H1 (cell line): Measurements from ENCODE around the gene CEP126. TPM values are rescaled to one million over a fixed set of nuclear protein-coding genes. Genes with fewer than 3 reads are reported as not detected.

Experiments used
- CTCF ChIA-PET: fragments of 300-600 bp; sonication (Branson Sonifier 250); formaldehyde crosslinking; loops from one replicate; lab custom pipeline; 2021; ENCODE audit not compliant: partially characterized antibody; lab: Charles Lee
- POLR2A ChIA-PET: fragments of 300-600 bp; sonication (Branson Sonifier 250); formaldehyde crosslinking; loops from one replicate; lab custom pipeline; 2021; ENCODE audit warnings: inconsistent platforms; ENCODE audit not compliant: partially characterized antibody; lab: Charles Lee
- DNase-seq, 2 experiments: peaks; one replicate each; pipeline versions ENCODE4 v3.0.0 to v3.0.0-alpha.2; 2010 to 2022; ENCODE audit warnings: low spot score in 2 of 2, low read depth in 1 of 2, mixed read lengths in 1 of 2
- FAIRE-seq: peaks from 2 replicates; lab custom pipeline; 2011; peaks lifted over from hg19 to GRCh38; lab: Jason Lieb, UNC
- H2AFZ ChIP-seq: 2 replicates; pipeline ENCODE4 v1.8.1; 2012; ENCODE audit warnings: low read length, inconsistent platforms
- H2AK5ac ChIP-seq: 2 replicates; pipeline ENCODE4 v1.6.1; 2013; ENCODE audit warnings: low read depth, low read length
- H2BK120ac ChIP-seq: replicated peaks from 2 replicates; pipeline ENCODE3; 2013; ENCODE audit warnings: low read depth, low read length, inconsistent platforms
- H2BK12ac ChIP-seq: 2 replicates; pipeline ENCODE4 v1.6.1; 2013; ENCODE audit warnings: low read depth, low read length
- H2BK15ac ChIP-seq: 2 replicates; pipeline ENCODE4 v1.6.1; 2013; ENCODE audit warnings: low read length
- H2BK20ac ChIP-seq: 2 replicates; pipeline ENCODE4 v1.6.1; 2013; ENCODE audit warnings: low read length
- H2BK5ac ChIP-seq: 2 replicates; pipeline ENCODE4 v1.6.1; 2013; ENCODE audit warnings: low read depth, low read length
- H3K14ac ChIP-seq: 2 replicates; pipeline ENCODE4 v1.6.1; 2013; ENCODE audit warnings: inconsistent platforms; ENCODE audit not compliant: insufficient read length
- H3K18ac ChIP-seq: 2 replicates; pipeline ENCODE4 v1.6.1; 2013; ENCODE audit warnings: low read length; ENCODE audit errors: extremely low read depth
- H3K23ac ChIP-seq: 2 replicates; pipeline ENCODE4 v1.6.1; 2013; ENCODE audit warnings: inconsistent platforms; ENCODE audit not compliant: insufficient read length
- H3K23me2 ChIP-seq: 2 replicates; pipeline ENCODE4 v1.6.1; 2013; ENCODE audit warnings: low read depth, low read length
- H3K27ac ChIP-seq: 2 replicates; pipeline ENCODE4 v1.6.1; 2011; ENCODE audit warnings: low read depth, low read length, inconsistent platforms
- H3K27me3 ChIP-seq, 4 experiments: replicated peaks in 1 of 4; 1 replicate in 1 of 4; 2 replicates in 3 of 4; pipeline versions ENCODE4 v1.6.1 to v1.8.1; 2011 to 2013; ENCODE audit warnings: low read length in 3 of 4, mild to moderate bottlenecking in 3 of 4, inconsistent platforms in 2 of 4, mixed read lengths in 2 of 4, moderate library complexity in 1 of 4; ENCODE audit not compliant: control insufficient read depth in 3 of 4, insufficient read depth in 3 of 4; ENCODE audit errors: extremely low read depth in 1 of 4
- H3K36me3 ChIP-seq, 4 experiments: 2 replicates each; pipeline versions ENCODE4 v1.6.1 to v1.8.1; 2011 to 2013; ENCODE audit warnings: mild to moderate bottlenecking in 4 of 4, low read length in 3 of 4, moderate library complexity in 2 of 4, control low read depth in 1 of 4, inconsistent platforms in 1 of 4; ENCODE audit not compliant: insufficient read depth in 4 of 4, control insufficient read depth in 2 of 4
- H3K4ac ChIP-seq: replicated peaks from 2 replicates; pipeline ENCODE3; 2013; ENCODE audit warnings: low read length, low read depth, mixed read lengths, inconsistent platforms; ENCODE audit not compliant: insufficient read length
- H3K4me1 ChIP-seq, 4 experiments: replicated peaks in 1 of 4; 1 replicate in 1 of 4; 2 replicates in 3 of 4; pipeline versions ENCODE4 v1.6.1 to v1.8.1; 2011 to 2013; ENCODE audit warnings: low read length in 3 of 4, inconsistent platforms in 2 of 4, mixed read lengths in 1 of 4; ENCODE audit not compliant: insufficient read depth in 4 of 4, control insufficient read depth in 3 of 4
- H3K4me2 ChIP-seq, 2 experiments: 2 replicates each; pipeline versions ENCODE4 v1.6.1 to v1.8.1; 2011 to 2013; ENCODE audit warnings: low read depth in 2 of 2, low read length in 2 of 2, control low read depth in 1 of 2, inconsistent platforms in 1 of 2, mild to moderate bottlenecking in 1 of 2; ENCODE audit not compliant: insufficient read depth in 1 of 2
- H3K4me3 ChIP-seq, 4 experiments: fragments of 200-600, 300-600 bp in 1 of 4; sonication (generic), shearing (Covaris generic), sonication (Bioruptor Twin) in 1 of 4; 2 replicates each; pipeline versions ENCODE4 v1.5.1 to v1.8.1; 2011 to 2016; ENCODE audit warnings: low read length in 4 of 4, low read depth in 3 of 4, control low read depth in 2 of 4, inconsistent platforms in 2 of 4, mild to moderate bottlenecking in 2 of 4, mixed read lengths in 1 of 4, moderate library complexity in 1 of 4; ENCODE audit not compliant: insufficient read depth in 2 of 4; ENCODE audit errors: extremely low read depth in 1 of 4
- H3K56ac ChIP-seq: replicated peaks from 2 replicates; pipeline ENCODE3; 2013; ENCODE audit warnings: low read depth, mild to moderate bottlenecking, mixed read lengths, low read length, inconsistent platforms; ENCODE audit not compliant: insufficient read length
- H3K79me1 ChIP-seq: 2 replicates; pipeline ENCODE4 v1.6.1; 2013; ENCODE audit warnings: low read depth, low read length, control low read depth
- H3K79me2 ChIP-seq, 2 experiments: 2 replicates each; pipeline versions ENCODE4 v1.6.1 to v1.8.1; 2012 to 2013; ENCODE audit warnings: low read length in 2 of 2, mild to moderate bottlenecking in 2 of 2, inconsistent platforms in 1 of 2; ENCODE audit not compliant: insufficient read depth in 2 of 2, control insufficient read depth in 1 of 2
- H3K9ac ChIP-seq, 4 experiments: replicated peaks in 1 of 4; 1 replicate in 1 of 4; 2 replicates in 3 of 4; pipeline versions ENCODE4 v1.6.1 to v1.8.1; 2011 to 2013; ENCODE audit warnings: low read depth in 3 of 4, low read length in 3 of 4, control low read depth in 2 of 4, mild to moderate bottlenecking in 2 of 4, moderate library complexity in 2 of 4, inconsistent platforms in 1 of 4; ENCODE audit errors: extremely low read depth in 1 of 4
- H3K9me3 ChIP-seq, 2 experiments: 2 replicates each; pipeline versions ENCODE4 v1.6.1 to v1.8.1; 2012 to 2013; ENCODE audit warnings: mild to moderate bottlenecking in 2 of 2, moderate library complexity in 2 of 2, control low read depth in 1 of 2, inconsistent platforms in 1 of 2, low read depth in 1 of 2, low read length in 1 of 2, mixed read lengths in 1 of 2; ENCODE audit not compliant: insufficient read depth in 2 of 2
- H4K20me1 ChIP-seq, 2 experiments: replicated peaks in 1 of 2; 2 replicates each; pipeline versions ENCODE3 to v1.8.1; 2011 to 2013; ENCODE audit warnings: inconsistent platforms in 2 of 2, low read length in 2 of 2, mild to moderate bottlenecking in 1 of 2; ENCODE audit not compliant: insufficient read depth in 2 of 2, control insufficient read depth in 1 of 2
- H4K5ac ChIP-seq: 2 replicates; pipeline ENCODE4 v1.6.1; 2013; ENCODE audit warnings: low read length, low read depth, mixed read lengths, inconsistent platforms; ENCODE audit not compliant: insufficient read length
- H4K8ac ChIP-seq: 2 replicates; pipeline ENCODE4 v1.8.0; 2013; ENCODE audit warnings: mild to moderate bottlenecking, moderate library complexity, low read length, inconsistent platforms; ENCODE audit not compliant: insufficient read depth; ENCODE audit errors: extremely low read depth
- H4K91ac ChIP-seq: replicated peaks from 2 replicates; pipeline ENCODE3; 2013; ENCODE audit warnings: low read length, mixed read lengths, inconsistent platforms; ENCODE audit not compliant: insufficient read length
- EZH2 ChIP-seq: fragments of 200-600 bp; sonication (generic); IDR thresholded peaks from 2 replicates; pipeline ENCODE4 v1.7.1; 2012; ENCODE audit warnings: low read depth, mild to moderate bottlenecking, moderate library complexity, low read length, inconsistent platforms; ENCODE audit not compliant: severe bottlenecking
- GTF2F1 ChIP-seq: IDR thresholded peaks from 2 replicates; pipeline ENCODE4 v1.6.1; 2012; ENCODE audit warnings: low read depth, low read length, improper control_type of control experiment, borderline replicate concordance
- HDAC6 ChIP-seq: IDR thresholded peaks from one replicate; pipeline ENCODE4 v1.7.1; 2012; ENCODE audit warnings: low read depth, mild to moderate bottlenecking, inconsistent platforms, low read length, moderate library complexity
- WGBS, 2 experiments: shearing (Covaris generic) in 1 of 2; methylation state at CpG; one replicate each; pipeline versions ENCODE4 v1.1.6 to v1.1.7; 2013 to 2015; ENCODE audit warnings: low lambda C conversion rate in 2 of 2, mixed read lengths in 2 of 2, inconsistent platforms in 1 of 2, low coverage in 1 of 2, missing lambda C conversion rate in 1 of 2; ENCODE audit not compliant: insufficient replicate concordance in 2 of 2, insufficient coverage in 1 of 2, insufficient read length in 1 of 2; ENCODE audit errors: extremely low coverage in 1 of 2, missing lambda C conversion rate in 1 of 2; 5-methylcytosine and 5-hydroxymethylcytosine counted together
- polyA plus RNA-seq, 7 experiments: library from polyadenylated mRNA; depleted of rRNA in 3 of 7; stranded (reverse) in 5 of 7; unstranded in 2 of 7; fragments of >200 nt in 5 of 7; fragments of 200-250 nt in 2 of 7; gene quantifications; 1 replicate in 5 of 7; 2 replicates in 1 of 7; 4 replicates in 1 of 7; pipeline versions ENCODE4 v1.2.1 to v1.2.3, GENCODE V29; 2011 to 2013; ENCODE audit warnings: missing spikeins in 2 of 7, mixed read lengths in 2 of 7
- total RNA-seq: library from RNA; stranded (reverse); fragmentation: NEBNext Ultra II Directional; extraction: Animal tissue kit (Norgen Biotek cat#: 25700); gene quantifications from 2 replicates; pipeline ENCODE4 v1.2.1, GENCODE V29; 2021

CEP126 gene
- total and polyA plus RNA-seq, 2 of the 8 experiments (the other 6 are each of a cell fraction or from before 2014, with no cell fraction given) = 0.76 to 1.9 TPM

DNA sequence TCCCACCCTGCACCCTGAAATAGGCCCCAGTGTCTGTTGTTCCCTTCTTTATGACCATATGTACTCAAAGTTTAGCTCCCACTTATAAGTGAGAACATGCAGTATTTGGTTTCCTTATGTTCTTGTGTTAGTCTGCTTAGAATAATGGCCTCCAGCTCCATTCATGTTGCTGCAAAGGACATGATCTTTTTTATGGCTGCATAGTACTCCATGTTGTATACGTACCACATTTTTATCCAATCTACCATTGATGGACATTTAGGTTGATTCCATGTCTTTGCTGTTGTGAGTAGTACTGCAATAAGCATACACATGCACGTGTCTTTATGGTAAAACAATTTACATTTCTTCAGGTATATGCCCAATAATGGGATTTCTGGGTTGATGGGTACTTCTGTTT is 60.9 kb downstream of the CEP126 start:
- Histone ChIP-seq H3K27ac (no peak overlapping the region), H2AFZ (no peak overlapping the region), H3K56ac (no peak overlapping the region), H3K4me3 (no peak overlapping the region), H2BK120ac (no peak overlapping the region), H2BK20ac (no peak overlapping the region), H3K36me3 (no peaks in the 10 kb centered on the region), H4K8ac (no peak overlapping the region), H4K20me1 (no peaks in the 10 kb centered on the region), H4K5ac (no peak overlapping the region), H3K9me3 (no peaks in the 10 kb centered on the region)
- CTCF ChIA-PET = interaction anchor here (0.6 to 5.2 kb wide), 2 partner anchors 114 to 129 kb away, joined by 3 to 21 read pairs; no protein-coding TSS in a partner anchor
- TF ChIP-seq EZH2 (no peak), GTF2F1 (no peak), HDAC6 (no peak)
- TF ChIP-seq, all 59 proteins: peak for 0
- H3K23ac ChIP-seq = no peak overlapping the region
- FAIRE-seq (no peak), DNase-seq (no peak)
- POLR2A ChIA-PET = no interaction called here
- no peak overlapping the region for H4K91ac ChIP-seq
- WGBS, 2 experiments = 91% methylated on average over 2 of the region's 2 CpGs; no CpG with 5 or more reads in 1 of the 2 experiments
- no peak overlapping the region for H2BK15ac ChIP-seq
- no peaks in the 10 kb centered on the region for H3K23me2 ChIP-seq
- no peak overlapping the region for H3K4me2 ChIP-seq
- no peak overlapping the region for H3K18ac ChIP-seq
- no peaks in the 10 kb centered on the region for H3K79me2 ChIP-seq
- peaks cover 0 to 1% (median 0%) of the 10 kb centered on the region in 4 experiments; a peak in 1 of 7 replicates for H3K27me3 ChIP-seq
- H2AK5ac ChIP-seq = no peak overlapping the region
- no peak overlapping the region for H3K9ac ChIP-seq
- no peaks in the 10 kb centered on the region for H3K4me1 ChIP-seq
- H3K4ac ChIP-seq = no peak overlapping the region
- H2BK12ac ChIP-seq = no peak overlapping the region
- no peak overlapping the region for H3K14ac ChIP-seq
- no peak overlapping the region for H2BK5ac ChIP-seq
- no peaks in the 10 kb centered on the region for H3K79me1 ChIP-seq
